ENCODE measurements around the gene TAS2R41. TPM values are rescaled to one million over a fixed set of nuclear protein-coding genes. Genes with fewer than 3 reads are reported as not detected.

The TAS2R41 gene
- total and polyA plus RNA-seq, 2 of the 13 experiments (the other 11 are each of a cell fraction or from before 2014, with no cell fraction given) = not detected

GRCh38 chr7:143435266-143435665 is 42.4 kb upstream of the TAS2R41 start:
- Histone ChIP-seq H3K27ac (ENCODE audit: extremely low read length, insufficient read depth, low read length) (no peak overlapping the region), H2AFZ (ENCODE audit: low read length) (no peak overlapping the region), H3K36me3 (replicated peaks in 1 of 2; ENCODE audit: control insufficient read depth in 1 of 2, insufficient read depth in 2 of 2, low read length in 2 of 2) (no peaks in the 10 kb centered on the region), H4K20me1 (ENCODE audit: insufficient read depth, low read length) (no peaks in the 10 kb centered on the region), H3K9me3 (ENCODE audit: low read length) (no peaks in the 10 kb centered on the region), H3K27me3 (ENCODE audit: control insufficient read depth in 1 of 2, insufficient read depth in 2 of 2, low read length in 2 of 2) (no peaks in the 10 kb centered on the region), H3K9ac (ENCODE audit: insufficient read depth, low read depth, low read length) (no peak overlapping the region), H3K4me2 (ENCODE audit: low read depth, low read length) (no peak overlapping the region), H3K79me2 (ENCODE audit: insufficient read depth, low read length) (no peaks in the 10 kb centered on the region), H3K4me3 (replicated peaks in 1 of 3; ENCODE audit: insufficient read depth in 1 of 3, low read depth in 2 of 3, low read length in 3 of 3) (no peak overlapping the region), H3K4me1 (ENCODE audit: insufficient read depth, low read length) (no peaks in the 10 kb centered on the region)
- ChIA-PET POLR2A (no interaction called here), CTCF (ENCODE audit: low intra/inter-chr PET ratio, low total read pairs) (no interaction called here)
- in situ Hi-C loops (cut with HindIII; ENCODE audit: extremely low pct_ligation_motif_present, low pct_unique_long_range_greater_than_20kb) (no loop called here), intact Hi-C loops (cut with micrococcal nuclease; ENCODE audit: unreplicated experiment) (no loop called here)
- BruUV-seq (replicated peaks) = no TSS peak
- no peak for ATAC-seq
- WGBS (ENCODE audit: low lambda C conversion rate) = 13% methylated on average over 2 of the region's 2 CpGs
- TF ChIP-seq HNRNPK (IDR thresholded peaks at IDR 0.05; ENCODE audit: low read depth, low read length, poor library complexity, severe bottlenecking) (no peak), GATAD1 (CRISPR knock-in tag; IDR thresholded peaks at IDR 0.05) (no peak), RBM22 (optimal IDR thresholded peaks at IDR 0.05; ENCODE audit: low read length) (no peak), PRPF4 (IDR thresholded peaks at IDR 0.05; ENCODE audit: low read depth, low read length, poor library complexity, severe bottlenecking) (no peak), RBAK (CRISPR knock-in tag; IDR thresholded peaks at IDR 0.05) (no peak), LCORL (IDR thresholded peaks at IDR 0.05) (no peak), LCORL (CRISPR knock-in tag; IDR thresholded peaks at IDR 0.05) (no peak), GABPA (IDR thresholded peaks at IDR 0.05; ENCODE audit: low read depth, low read length) (no peak), GABPA (CRISPR knock-in tag; IDR thresholded peaks at IDR 0.05; ENCODE audit: low read depth) (no peak), CREB1 (IDR thresholded peaks at IDR 0.05) (no peak), CREB1 (CRISPR knock-in tag; IDR thresholded peaks at IDR 0.05) (no peak), ZNF577 (CRISPR knock-in tag; IDR thresholded peaks at IDR 0.05; ENCODE audit: borderline replicate concordance, low read depth) (no peak), TAF15 (IDR thresholded peaks at IDR 0.05; ENCODE audit: low read depth, low read length, poor library complexity, severe bottlenecking) (no peak), CHD2 (IDR thresholded peaks at IDR 0.05; ENCODE audit: low read depth, low read length) (no peak), ATF1 (CRISPR knock-in tag; IDR thresholded peaks at IDR 0.05) (no peak), RERE (CRISPR knock-in tag; IDR thresholded peaks at IDR 0.05; ENCODE audit: low read depth) (no peak), FOXK2 (IDR thresholded peaks at IDR 0.05) (no peak), BORCS8-MEF2B (CRISPR knock-in tag; IDR thresholded peaks at IDR 0.05) (no peak), RARG (CRISPR knock-in tag; IDR thresholded peaks at IDR 0.05; ENCODE audit: low read depth) (no peak), NFKBIZ (CRISPR knock-in tag; IDR thresholded peaks at IDR 0.05) (no peak)
- no peak for FAIRE-seq
- no peak for DNase-seq (ENCODE audit: low spot score)
